Measurements from ENCODE around the gene C21orf58. TPM values are rescaled to one million over a fixed set of nuclear protein-coding genes. Genes with fewer than 3 reads are reported as not detected.

Gene C21orf58
- total RNA-seq, 1 donor from 2014 or later, result 4.4 TPM

DNA sequence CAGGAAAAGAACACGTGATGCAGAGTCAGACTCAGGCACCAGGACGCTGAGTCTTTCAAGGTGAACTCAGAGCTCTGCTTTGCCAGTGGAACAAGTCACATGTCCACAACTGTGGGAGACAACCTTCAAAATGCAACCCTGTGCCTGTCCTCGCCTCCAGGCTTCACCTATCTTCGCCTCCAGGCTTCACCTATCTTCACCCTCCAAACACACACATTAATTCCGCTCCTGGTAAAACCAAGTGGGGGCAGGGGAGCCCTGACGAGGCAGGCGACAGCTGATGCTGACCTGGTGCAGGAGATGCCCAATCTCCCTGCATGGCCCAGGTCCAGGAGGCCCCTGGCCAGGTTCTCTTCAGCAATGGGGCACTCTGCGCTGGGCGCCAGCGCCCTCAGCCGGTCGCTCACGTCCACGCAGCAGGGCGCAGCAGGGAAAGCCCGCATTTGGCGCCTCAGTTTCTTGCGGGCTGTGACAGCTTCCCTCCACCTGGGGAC, 67.1 kb downstream of the C21orf58 start:
- no peak for DNase-seq (ENCODE audit: low spot score)

DNA sequence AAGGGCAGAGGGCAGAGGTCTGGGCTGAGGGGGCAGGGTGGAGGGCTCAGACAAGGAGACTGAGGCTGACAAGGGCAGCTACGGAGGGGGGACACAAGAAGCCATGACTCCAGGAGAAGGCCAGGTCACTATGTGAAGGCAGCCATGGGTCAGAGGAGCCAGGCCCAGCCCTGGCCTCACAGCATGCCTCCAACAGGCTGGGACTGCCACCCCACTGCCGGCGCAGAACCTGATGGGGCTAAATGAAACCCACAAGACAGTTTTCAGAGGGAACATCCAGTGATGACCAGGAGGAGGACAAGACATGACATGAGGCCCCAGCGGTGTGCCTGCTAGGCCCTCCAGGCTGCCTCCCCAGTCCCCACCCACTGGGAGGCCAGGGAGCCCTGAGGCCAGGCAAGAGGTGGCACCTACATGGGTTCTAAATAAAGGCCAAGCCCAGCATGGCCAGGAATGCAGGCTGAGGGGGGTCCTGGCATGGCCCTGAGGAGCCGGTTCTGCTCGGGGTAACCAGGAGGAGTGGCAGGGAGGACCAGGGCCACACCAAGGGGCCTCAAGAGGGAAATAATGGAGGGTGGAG, 67.8 kb downstream of the C21orf58 start:
- no peak for DNase-seq (ENCODE audit: low spot score)

DNA sequence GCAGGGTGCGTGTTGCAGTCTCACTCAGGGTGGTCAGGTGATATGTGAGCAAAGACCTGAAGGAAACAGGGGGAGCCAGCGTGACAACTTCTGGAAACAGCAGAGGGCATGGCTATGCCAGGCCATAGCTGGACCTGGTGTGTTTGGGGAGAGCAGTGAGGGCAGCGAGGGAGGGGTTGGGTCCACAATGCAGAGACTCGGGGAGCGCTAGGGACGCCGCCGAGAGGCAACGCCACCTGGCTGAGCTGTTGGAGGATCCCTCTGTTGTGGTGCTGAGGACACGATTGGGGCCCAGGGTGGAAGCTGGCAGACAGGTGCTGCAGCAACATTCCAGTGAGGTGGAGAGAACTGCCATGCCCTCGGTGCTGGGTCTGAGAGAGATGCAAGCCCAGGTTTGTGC, 68.5 kb downstream of the C21orf58 start:
- DNase-seq (ENCODE audit: low spot score), result no peak

- DNase-seq (ENCODE audit: low spot score), result no peak
These were observed 69.3 kb downstream of the C21orf58 start for GRCh38 chr21:46254208-46254975.

GRCh38 chr21:46253610-46254124, 70.0 kb downstream of the C21orf58 start:
- DNase-seq (ENCODE audit: low spot score), result no peak

DNA sequence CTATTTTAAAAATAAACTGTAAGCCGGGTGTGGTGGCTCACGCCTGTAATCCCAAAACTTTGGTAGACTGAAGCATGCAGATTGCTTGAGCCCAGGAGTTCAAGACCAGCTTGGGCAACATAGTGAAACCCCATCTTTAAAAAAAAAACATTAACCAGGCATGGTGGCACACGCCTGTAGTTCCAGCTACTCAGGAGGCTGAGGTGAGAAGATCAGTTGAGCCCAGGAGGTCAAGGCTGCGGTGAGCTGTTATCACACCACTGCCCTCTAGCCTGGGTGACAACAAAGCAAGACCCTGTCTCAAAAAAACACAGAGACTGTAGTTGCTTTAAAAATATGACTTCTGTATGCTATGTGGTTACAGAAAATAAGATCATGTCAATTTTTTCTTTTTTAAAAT, 70.8 kb downstream of the C21orf58 start:
- DNase-seq (ENCODE audit: low spot score), result no peak

Other genes starting within 250 kb of the C21orf58 start
- gene COL6A2, start 225.8 kb downstream of the C21orf58 start, total RNA-seq, result 1,004 TPM
- gene FTCD, start 168.3 kb downstream of the C21orf58 start, total RNA-seq, result 1.3 TPM
- gene SPATC1L, start 139.4 kb downstream of the C21orf58 start, total RNA-seq, result 6.9 TPM
- gene LSS, start 95.1 kb downstream of the C21orf58 start, total RNA-seq, result 125 TPM
- 107 TPM for gene MCM3AP, start 38.3 kb downstream of the C21orf58 start, total RNA-seq
- gene YBEY, start 37.5 kb downstream of the C21orf58 start, total RNA-seq, result 8.9 TPM
- gene PCNT, start 286 bp upstream of the C21orf58 start, total RNA-seq, result 31.0 TPM
- 42.5 TPM for gene DIP2A, start 135.0 kb upstream of the C21orf58 start, total RNA-seq

All from mucosa of gallbladder (tissue), 1 donor.